Fibroblast of skin of scalp (primary cell): Measurements from ENCODE around the gene NUDT2.

Experiments used
- DNase-seq: peaks from one replicate; pipeline ENCODE4 v3.0.0-alpha.2; 2013

NUDT2 gene

DNA sequence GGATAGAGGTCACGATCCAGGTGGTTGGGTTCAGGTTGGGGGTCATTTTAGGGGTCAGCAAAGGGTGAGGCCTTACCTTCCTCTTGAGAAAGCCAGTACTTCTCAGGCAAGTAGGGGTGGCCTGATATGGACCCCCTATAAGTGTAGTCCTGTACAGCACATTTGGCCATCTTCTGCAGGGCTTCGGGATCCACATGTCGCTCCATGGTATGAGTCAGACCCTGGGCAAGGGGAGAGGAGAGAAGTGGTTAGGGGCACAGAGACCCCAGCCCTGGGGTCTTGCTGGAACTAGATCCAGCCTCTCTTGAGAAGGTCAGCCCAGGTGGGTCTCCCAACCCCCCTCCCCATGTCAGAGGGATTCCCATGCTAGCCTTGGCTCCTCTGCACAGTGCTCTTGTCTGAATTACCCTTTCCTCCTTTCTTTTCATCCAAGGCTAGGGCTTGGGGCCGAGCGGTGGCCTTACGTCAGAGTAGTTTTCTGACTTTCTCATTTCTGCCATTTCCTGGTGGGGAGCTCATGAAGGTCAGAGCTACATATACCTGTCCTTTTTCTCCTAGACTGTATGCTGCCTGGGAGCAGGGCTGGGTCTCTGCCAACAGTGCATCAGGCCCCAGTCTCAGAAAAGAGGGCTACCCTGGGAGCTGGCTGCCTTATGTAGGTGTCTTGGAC, 56.3 kb downstream of the NUDT2 start:
- DNase-seq = no peak

GRCh38 chr9:34386656-34387055, 57.3 kb downstream of the NUDT2 start:
- DNase-seq = no peak

- DNase-seq = no peak
These were observed 57.9 kb downstream of the NUDT2 start for GRCh38 chr9:34387239-34387638.

DNA sequence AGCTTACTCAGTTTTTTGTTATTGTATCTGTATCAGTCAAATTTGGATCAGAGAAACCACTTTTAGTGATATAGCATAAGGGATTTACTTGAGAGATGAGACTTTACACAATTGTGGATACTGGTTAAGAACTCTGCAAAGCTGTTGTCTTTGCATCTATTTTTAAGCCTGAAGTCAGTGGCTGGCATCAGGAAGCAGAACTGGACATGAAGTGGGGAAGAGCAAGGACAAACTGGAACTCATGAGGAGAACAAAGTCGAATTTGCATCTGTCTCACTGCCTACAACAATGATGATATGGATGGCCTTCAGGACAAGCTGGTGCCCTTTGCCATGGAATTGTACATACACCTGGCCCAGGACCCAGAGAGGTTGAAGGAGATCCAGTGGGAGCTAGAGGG, 63.1 kb downstream of the NUDT2 start:
- no peak for DNase-seq
